ENCODE data around the gene KCTD20.

GRCh38 chr6:36422714-36423100, 20.1 kb upstream of the KCTD20 start:
- no peak for TF ChIP-seq CTCF (IDR thresholded peaks at IDR 0.05)
- no peak for TF ChIP-seq EZH2 (IDR thresholded peaks at IDR 0.05)
- TF ChIP-seq EZH2phosphoT487 (IDR thresholded peaks at IDR 0.05): no peak

All from neural progenitor cell (in vitro differentiated cells).